SK-N-SH treated with all-trans-retinoic acid at 6 μM for 48 hours (cell line): ENCODE results near the gene KCTD2.

Source experiments
- ATAC-seq: fragments of 200-7000 bp; cut with Tn5 transposase; 3 replicates; pipeline ENCODE4 v1.9.1; 2020; ENCODE audit warnings: mild to moderate bottlenecking, moderate library complexity
- ARNTL ChIP-seq: fragments of 450-650 bp; formaldehyde crosslinking; IDR thresholded peaks from 2 replicates; pipeline ENCODE4 v1.5.0; 2020; ENCODE audit warnings: low read depth, mild to moderate bottlenecking, moderate library complexity, borderline replicate concordance
- GLIS3 ChIP-seq: fragments of 250-450 bp; sonication (Bioruptor Pico); IDR thresholded peaks from 2 replicates; pipeline ENCODE4 v1.5.0; 2020; ENCODE audit warnings: mild to moderate bottlenecking, moderate library complexity
- ISL1 ChIP-seq: fragments of 250-450 bp; sonication (Bioruptor Pico); IDR thresholded peaks from 2 replicates; pipeline ENCODE4 v2.1.2; 2022; ENCODE audit warnings: mild to moderate bottlenecking, moderate library complexity
- OSR1 ChIP-seq: fragments of 250-450 bp; sonication (Bioruptor Pico); IDR thresholded peaks from 2 replicates; pipeline ENCODE4 v1.8.0; 2022; ENCODE audit warnings: moderate library complexity, mild to moderate bottlenecking, inconsistent platforms
- PPARA ChIP-seq: fragments of 250-450 bp; sonication (Bioruptor Pico); IDR thresholded peaks from 2 replicates; pipeline ENCODE4 v1.5.0; 2020; ENCODE audit warnings: mild to moderate bottlenecking, borderline replicate concordance
- RARB ChIP-seq: fragments of 250-450 bp; sonication (Bioruptor Pico); IDR thresholded peaks from 2 replicates; pipeline ENCODE4 v1.8.0; 2021; ENCODE audit warnings: mild to moderate bottlenecking, moderate library complexity
- SNAI2 ChIP-seq: fragments of 250-450 bp; sonication (Bioruptor Pico); IDR thresholded peaks from 2 replicates; pipeline ENCODE4 v1.5.0; 2020; ENCODE audit warnings: mild to moderate bottlenecking, moderate library complexity
- TCF4 ChIP-seq: fragments of 250-450 bp; sonication (Bioruptor Pico); IDR thresholded peaks from 2 replicates; pipeline ENCODE4 v1.8.0; 2021; ENCODE audit warnings: mild to moderate bottlenecking, moderate library complexity, borderline replicate concordance
- TOX ChIP-seq: fragments of 250-450 bp; sonication (Bioruptor Pico); IDR thresholded peaks from 2 replicates; pipeline ENCODE4 v1.8.0; 2021; ENCODE audit warnings: mild to moderate bottlenecking, moderate library complexity, borderline replicate concordance
- ZFP3 ChIP-seq: fragments of 250-450 bp; sonication (Bioruptor Pico); IDR thresholded peaks from 2 replicates; pipeline ENCODE4 v1.5.0; 2020; ENCODE audit warnings: mild to moderate bottlenecking, moderate library complexity
- ZFP30 ChIP-seq: fragments of 450-650 bp; formaldehyde crosslinking; IDR thresholded peaks from 2 replicates; pipeline ENCODE4 v1.5.0; 2022; ENCODE audit warnings: mild to moderate bottlenecking, moderate library complexity
- ZNF565 ChIP-seq: fragments of 450-650 bp; formaldehyde crosslinking; conservative IDR thresholded peaks from 2 replicates; pipeline ENCODE4 v1.5.0; 2020; ENCODE audit warnings: low read depth, mild to moderate bottlenecking, moderate library complexity
- ZNF70 ChIP-seq: fragments of 450-650 bp; formaldehyde crosslinking; IDR thresholded peaks from 2 replicates; pipeline ENCODE4 v1.5.0; 2020; ENCODE audit warnings: mild to moderate bottlenecking, moderate library complexity
- ZNF8 ChIP-seq: fragments of 450-650 bp; formaldehyde crosslinking; IDR thresholded peaks from 2 replicates; pipeline ENCODE4 v1.5.0; 2020; ENCODE audit warnings: mild to moderate bottlenecking, moderate library complexity
- TF ChIP-seq, protein P1 (sequence below): fragments of 250-450 bp; sonication (Bioruptor Pico); IDR thresholded peaks from 2 replicates; pipeline ENCODE4 v1.5.0; 2020; ENCODE audit warnings: mild to moderate bottlenecking, moderate library complexity
- TF ChIP-seq, protein P2 (sequence below): fragments of 250-450 bp; sonication (Bioruptor Pico); IDR thresholded peaks from 2 replicates; pipeline ENCODE4 v1.5.1; 2020; ENCODE audit warnings: low read depth, mild to moderate bottlenecking, moderate library complexity
- TF ChIP-seq, protein P3 (sequence below): fragments of 250-450 bp; sonication (Bioruptor Pico); IDR thresholded peaks from 2 replicates; pipeline ENCODE4 v1.8.0; 2020; ENCODE audit warnings: mild to moderate bottlenecking, moderate library complexity, borderline replicate concordance
- TF ChIP-seq, protein P4 (sequence below): fragments of 250-450 bp; sonication (Bioruptor Pico); IDR thresholded peaks from 2 replicates; pipeline ENCODE4 v1.8.0; 2021; ENCODE audit warnings: low read depth, mild to moderate bottlenecking, moderate library complexity, borderline replicate concordance
- TF ChIP-seq, protein P5 (sequence below): fragments of 250-450 bp; sonication (Bioruptor Pico); IDR thresholded peaks from 2 replicates; pipeline ENCODE4 v1.5.1; 2021; ENCODE audit warnings: mild to moderate bottlenecking, moderate library complexity

Gene KCTD2

DNA sequence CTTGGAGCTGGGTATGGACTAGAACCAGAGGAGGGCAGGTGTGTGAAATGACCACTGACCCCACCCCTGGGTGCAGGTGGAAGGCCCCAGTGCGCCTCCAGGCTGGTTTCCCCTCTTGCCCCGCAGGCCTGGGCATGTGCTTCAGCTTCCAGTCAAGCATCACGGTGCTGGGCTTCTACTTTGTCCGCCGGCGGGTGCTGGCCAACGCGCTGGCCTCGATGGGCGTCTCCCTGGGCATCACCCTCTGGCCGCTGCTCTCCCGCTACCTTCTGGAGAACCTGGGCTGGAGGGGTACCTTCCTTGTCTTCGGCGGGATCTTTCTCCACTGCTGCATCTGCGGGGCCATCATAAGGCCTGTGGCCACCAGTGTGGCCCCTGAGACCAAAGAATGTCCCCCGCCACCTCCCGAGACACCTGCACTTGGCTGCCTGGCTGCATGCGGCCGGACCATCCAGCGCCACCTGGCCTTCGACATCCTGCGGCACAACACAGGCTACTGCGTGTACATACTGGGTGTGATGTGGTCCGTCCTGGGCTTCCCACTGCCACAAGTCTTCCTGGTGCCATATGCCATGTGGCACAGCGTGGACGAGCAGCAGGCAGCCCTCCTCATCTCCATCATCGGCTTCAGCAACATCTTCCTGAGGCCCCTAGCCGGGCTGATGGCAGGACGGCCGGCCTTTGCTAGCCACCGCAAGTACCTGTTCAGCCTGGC lies 53.0 kb downstream of the KCTD2 start:
- ATAC-seq = no peak

DNA sequence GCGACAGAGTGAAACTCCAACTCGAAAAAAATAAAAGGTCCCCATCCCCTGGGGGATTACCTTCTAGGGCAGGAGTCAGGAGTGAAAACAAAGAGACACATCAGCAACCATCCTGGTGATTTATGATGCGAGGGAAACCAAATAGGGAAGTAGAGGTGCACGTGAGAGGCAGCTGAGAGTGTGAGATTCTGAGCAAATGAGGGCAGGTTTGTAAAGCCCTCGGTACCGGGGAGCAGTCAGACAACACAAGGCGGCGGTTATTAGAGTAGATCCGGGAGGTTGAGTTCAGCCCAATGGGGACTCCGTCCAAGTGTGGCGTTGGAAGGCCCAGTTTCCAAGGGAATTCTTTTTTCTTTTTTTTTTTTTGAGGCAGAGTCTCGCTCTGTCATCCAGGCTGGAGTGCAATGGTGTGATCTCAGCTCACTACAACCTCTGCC lies 55.4 kb downstream of the KCTD2 start:
- ATAC-seq = no peak
- no peak for TF ChIP-seq ARNTL (CRISPR knock-in tag)
- TF ChIP-seq ISL1 (CRISPR knock-in tag) = no peak
- TF ChIP-seq ZNF8 (CRISPR knock-in tag) = no peak
- no peak for TF ChIP-seq ZFP3
- no peak for TF ChIP-seq ZFP30 (CRISPR knock-in tag)
- TF ChIP-seq TOX (CRISPR knock-in tag) = no peak
- TF ChIP-seq, protein P1, sequence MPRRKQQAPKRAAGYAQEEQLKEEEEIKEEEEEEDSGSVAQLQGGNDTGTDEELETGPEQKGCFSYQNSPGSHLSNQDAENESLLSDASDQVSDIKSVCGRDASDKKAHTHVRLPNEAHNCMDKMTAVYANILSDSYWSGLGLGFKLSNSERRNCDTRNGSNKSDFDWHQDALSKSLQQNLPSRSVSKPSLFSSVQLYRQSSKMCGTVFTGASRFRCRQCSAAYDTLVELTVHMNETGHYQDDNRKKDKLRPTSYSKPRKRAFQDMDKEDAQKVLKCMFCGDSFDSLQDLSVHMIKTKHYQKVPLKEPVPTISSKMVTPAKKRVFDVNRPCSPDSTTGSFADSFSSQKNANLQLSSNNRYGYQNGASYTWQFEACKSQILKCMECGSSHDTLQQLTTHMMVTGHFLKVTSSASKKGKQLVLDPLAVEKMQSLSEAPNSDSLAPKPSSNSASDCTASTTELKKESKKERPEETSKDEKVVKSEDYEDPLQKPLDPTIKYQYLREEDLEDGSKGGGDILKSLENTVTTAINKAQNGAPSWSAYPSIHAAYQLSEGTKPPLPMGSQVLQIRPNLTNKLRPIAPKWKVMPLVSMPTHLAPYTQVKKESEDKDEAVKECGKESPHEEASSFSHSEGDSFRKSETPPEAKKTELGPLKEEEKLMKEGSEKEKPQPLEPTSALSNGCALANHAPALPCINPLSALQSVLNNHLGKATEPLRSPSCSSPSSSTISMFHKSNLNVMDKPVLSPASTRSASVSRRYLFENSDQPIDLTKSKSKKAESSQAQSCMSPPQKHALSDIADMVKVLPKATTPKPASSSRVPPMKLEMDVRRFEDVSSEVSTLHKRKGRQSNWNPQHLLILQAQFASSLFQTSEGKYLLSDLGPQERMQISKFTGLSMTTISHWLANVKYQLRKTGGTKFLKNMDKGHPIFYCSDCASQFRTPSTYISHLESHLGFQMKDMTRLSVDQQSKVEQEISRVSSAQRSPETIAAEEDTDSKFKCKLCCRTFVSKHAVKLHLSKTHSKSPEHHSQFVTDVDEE = no peak
- no peak for TF ChIP-seq RARB (CRISPR knock-in tag)
- TF ChIP-seq ZNF565 (CRISPR knock-in tag) = no peak
- TF ChIP-seq GLIS3 (CRISPR knock-in tag) = no peak
- TF ChIP-seq, protein P2, sequence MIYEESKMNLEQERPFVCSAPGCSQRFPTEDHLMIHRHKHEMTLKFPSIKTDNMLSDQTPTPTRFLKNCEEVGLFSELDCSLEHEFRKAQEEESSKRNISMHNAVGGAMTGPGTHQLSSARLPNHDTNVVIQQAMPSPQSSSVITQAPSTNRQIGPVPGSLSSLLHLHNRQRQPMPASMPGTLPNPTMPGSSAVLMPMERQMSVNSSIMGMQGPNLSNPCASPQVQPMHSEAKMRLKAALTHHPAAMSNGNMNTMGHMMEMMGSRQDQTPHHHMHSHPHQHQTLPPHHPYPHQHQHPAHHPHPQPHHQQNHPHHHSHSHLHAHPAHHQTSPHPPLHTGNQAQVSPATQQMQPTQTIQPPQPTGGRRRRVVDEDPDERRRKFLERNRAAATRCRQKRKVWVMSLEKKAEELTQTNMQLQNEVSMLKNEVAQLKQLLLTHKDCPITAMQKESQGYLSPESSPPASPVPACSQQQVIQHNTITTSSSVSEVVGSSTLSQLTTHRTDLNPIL = no peak
- TF ChIP-seq, protein P3, sequence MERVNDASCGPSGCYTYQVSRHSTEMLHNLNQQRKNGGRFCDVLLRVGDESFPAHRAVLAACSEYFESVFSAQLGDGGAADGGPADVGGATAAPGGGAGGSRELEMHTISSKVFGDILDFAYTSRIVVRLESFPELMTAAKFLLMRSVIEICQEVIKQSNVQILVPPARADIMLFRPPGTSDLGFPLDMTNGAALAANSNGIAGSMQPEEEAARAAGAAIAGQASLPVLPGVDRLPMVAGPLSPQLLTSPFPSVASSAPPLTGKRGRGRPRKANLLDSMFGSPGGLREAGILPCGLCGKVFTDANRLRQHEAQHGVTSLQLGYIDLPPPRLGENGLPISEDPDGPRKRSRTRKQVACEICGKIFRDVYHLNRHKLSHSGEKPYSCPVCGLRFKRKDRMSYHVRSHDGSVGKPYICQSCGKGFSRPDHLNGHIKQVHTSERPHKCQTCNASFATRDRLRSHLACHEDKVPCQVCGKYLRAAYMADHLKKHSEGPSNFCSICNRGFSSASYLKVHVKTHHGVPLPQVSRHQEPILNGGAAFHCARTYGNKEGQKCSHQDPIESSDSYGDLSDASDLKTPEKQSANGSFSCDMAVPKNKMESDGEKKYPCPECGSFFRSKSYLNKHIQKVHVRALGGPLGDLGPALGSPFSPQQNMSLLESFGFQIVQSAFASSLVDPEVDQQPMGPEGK (CRISPR knock-in tag) = no peak
- no peak for TF ChIP-seq OSR1 (CRISPR knock-in tag)

More for the DNA sequence above, 53.0 kb downstream of the KCTD2 start:
- no peak for TF ChIP-seq ZNF70
- TF ChIP-seq PPARA (CRISPR knock-in tag) = no peak
- no peak for TF ChIP-seq TCF4
- no peak for TF ChIP-seq ZFP30 (CRISPR knock-in tag)
- TF ChIP-seq TOX (CRISPR knock-in tag) = no peak
- no peak for TF ChIP-seq ISL1 (CRISPR knock-in tag)
- TF ChIP-seq, protein P4, sequence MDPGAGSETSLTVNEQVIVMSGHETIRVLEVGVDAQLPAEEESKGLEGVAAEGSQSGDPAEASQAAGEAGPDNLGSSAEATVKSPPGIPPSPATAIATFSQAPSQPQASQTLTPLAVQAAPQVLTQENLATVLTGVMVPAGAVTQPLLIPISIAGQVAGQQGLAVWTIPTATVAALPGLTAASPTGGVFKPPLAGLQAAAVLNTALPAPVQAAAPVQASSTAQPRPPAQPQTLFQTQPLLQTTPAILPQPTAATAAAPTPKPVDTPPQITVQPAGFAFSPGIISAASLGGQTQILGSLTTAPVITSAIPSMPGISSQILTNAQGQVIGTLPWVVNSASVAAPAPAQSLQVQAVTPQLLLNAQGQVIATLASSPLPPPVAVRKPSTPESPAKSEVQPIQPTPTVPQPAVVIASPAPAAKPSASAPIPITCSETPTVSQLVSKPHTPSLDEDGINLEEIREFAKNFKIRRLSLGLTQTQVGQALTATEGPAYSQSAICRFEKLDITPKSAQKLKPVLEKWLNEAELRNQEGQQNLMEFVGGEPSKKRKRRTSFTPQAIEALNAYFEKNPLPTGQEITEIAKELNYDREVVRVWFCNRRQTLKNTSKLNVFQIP (CRISPR knock-in tag) = no peak
- TF ChIP-seq ZNF8 (CRISPR knock-in tag) = no peak
- TF ChIP-seq ZFP3 = no peak
- TF ChIP-seq RARB (CRISPR knock-in tag) = no peak
- TF ChIP-seq, protein P5, sequence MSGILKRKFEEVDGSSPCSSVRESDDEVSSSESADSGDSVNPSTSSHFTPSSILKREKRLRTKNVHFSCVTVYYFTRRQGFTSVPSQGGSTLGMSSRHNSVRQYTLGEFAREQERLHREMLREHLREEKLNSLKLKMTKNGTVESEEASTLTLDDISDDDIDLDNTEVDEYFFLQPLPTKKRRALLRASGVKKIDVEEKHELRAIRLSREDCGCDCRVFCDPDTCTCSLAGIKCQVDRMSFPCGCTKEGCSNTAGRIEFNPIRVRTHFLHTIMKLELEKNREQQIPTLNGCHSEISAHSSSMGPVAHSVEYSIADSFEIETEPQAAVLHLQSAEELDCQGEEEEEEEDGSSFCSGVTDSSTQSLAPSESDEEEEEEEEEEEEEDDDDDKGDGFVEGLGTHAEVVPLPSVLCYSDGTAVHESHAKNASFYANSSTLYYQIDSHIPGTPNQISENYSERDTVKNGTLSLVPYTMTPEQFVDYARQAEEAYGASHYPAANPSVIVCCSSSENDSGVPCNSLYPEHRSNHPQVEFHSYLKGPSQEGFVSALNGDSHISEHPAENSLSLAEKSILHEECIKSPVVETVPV (CRISPR knock-in tag) = no peak
- TF ChIP-seq, protein P2 = no peak
- TF ChIP-seq GLIS3 (CRISPR knock-in tag) = no peak
- TF ChIP-seq OSR1 (CRISPR knock-in tag) = no peak
- TF ChIP-seq SNAI2 = no peak
- TF ChIP-seq, protein P1 = no peak
- no peak for TF ChIP-seq ZNF565 (CRISPR knock-in tag)
- no peak for TF ChIP-seq ARNTL (CRISPR knock-in tag)
